Measurements from ENCODE around the gene VCL.
"Not testable (repeated sequence)": the region's sequence is repeated elsewhere in the genome, so short reads cannot be mapped to it uniquely, and the experiment has no call there.

The VCL gene

DNA sequence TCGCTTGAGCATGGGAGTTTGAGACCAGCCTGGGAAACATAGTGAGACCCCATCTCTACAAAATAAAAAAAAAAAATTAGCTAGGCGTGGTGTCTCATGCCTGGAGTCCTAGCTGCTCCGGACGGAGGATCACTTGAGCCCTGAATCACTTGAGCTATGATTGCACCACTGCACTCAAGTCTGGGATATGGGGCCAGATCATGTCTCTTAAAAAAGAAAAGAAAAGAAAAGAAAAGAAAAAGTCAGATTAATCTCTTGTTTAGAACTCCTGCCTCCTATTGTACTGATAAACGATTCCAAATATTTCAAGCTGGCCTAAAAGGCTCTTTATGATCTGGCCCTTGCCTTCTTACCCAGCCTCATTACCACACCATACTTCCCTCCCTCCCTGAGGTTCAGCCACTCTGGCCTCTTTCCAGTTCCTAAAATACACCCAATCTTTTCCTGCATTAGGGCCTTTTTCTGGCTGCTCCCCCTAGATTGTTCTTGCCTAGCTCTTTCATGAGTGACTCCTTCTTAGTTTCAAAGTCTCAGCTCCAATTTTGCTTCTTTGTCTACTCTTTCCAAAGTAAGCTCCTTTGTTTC, 41.7 kb downstream of the VCL start:
- no peak for DNase-seq (ENCODE audit: low read depth in 2 of 2)

DNA sequence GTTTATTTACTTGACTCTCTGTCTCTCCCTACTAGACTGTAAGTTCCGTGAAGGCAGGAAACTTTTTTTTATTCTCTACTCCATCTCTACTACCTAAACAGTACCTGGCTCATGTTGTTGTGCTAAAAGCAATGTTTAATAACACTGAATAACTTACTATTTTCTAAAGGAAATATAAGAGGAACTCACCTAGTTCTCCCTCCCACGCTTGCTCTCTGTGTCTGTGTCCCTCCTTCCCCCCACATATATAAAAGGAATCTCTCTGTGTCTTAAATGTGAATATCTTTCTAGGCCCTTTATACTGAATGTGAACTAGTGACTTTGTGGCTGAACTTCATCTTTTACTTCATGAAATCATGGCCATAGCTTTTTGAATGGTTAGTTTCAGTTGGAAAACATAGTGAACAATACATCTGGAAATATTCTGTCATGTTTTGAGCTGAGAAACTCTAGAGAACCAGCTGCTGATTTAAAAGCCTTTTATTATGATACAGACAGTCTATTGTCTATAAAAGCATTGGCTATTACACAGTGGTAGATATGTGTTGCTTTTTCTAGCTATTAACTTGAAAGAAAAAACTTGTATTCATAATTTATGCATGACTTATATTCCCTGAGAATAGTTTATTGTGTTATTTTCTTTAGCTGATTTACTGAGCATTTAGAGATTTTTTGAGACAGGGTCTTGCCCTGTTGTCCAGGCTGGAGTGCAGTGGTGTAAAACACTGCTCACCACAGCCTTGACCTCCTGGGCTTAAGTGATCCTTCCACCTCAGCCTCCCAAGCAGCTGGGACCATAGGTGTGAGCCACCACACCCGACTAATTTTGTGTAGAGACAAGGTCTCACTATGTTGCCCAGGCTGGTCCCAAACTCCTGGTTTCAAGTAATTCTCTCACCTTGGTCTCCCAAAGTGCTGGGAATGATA, 42.5 kb downstream of the VCL start:
- no peak for DNase-seq (ENCODE audit: low read depth in 2 of 2)

DNA sequence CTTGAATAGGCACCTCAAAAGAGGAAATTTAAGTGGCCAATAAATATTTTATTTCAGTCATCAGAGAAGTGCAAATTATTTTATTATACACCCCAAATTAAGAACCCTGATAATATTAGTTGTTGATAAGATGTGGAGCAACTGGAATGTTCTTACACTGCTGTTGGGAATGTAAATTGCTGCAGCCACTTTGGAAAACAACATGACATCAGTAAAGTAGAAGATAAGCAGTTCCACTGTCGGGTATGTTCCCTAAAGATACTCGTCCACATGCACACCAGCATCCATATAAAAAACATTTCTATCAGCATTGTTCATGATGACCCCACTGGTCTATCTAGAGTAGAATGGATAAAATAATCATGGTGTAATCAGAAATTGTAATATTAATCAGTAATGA, 46.5 kb downstream of the VCL start:
- no peak for DNase-seq (ENCODE audit: low read depth in 2 of 2)

DNA sequence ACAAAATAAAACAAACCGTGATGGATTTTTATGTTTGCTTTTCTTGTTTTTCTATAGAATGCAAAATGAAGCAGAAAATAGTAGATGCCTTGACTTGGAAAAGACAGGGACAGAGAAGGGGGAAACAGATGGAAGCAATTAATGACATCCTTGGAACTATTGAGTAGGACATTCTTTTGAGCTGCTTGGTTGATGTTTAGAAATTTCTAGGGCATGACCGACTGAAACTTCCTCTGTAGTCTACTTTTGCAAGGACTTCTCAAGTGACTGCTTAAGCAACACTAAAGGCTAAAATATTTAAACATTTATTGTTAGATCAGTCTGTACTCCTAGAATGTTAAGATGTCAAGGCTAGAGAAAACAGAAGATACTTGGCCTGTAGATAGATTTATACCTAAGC, 49.4 kb downstream of the VCL start:
- DNase-seq (ENCODE audit: low read depth in 2 of 2), result no peak

DNA sequence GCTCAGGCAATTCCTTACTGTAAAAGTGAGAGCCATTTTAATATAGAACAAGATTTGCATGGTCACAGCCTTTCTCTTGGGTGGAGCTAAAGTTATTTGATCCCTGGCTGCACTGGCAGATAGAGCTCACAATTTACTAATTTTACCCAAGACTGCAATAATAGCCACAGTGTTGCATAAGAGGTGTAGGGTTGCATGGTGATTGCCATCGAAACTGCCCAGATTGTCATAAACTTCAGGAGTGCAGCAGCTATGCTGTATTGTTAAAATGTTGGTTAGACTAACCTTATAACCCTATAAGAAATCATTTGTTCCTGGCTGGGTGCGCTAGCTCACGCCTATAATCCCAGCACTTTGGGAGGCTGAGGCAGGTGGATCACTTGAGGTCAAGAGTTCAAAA, 50.0 kb downstream of the VCL start:
- no peak for DNase-seq (ENCODE audit: low read depth in 2 of 2)

DNA sequence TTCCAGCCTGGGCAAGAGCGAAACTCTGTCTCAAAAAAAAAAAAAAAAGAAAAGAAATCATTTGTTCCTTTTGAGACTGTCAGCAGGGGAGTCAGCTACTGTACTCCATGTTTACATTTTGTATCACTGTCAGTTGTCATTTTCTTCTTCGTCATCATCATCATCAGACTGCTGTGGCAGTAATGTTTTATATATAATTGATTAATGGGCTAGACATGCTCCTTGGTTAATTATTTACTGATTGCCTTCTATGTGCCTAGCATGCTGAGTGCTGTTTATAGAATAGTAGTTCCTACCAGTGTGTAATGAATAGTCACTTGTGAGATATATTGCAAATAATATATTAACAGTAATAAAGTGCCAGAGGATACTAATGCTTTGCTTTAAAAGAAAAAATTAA, 50.5 kb downstream of the VCL start:
- DNase-seq (ENCODE audit: low read depth in 2 of 2), result no peak

DNA sequence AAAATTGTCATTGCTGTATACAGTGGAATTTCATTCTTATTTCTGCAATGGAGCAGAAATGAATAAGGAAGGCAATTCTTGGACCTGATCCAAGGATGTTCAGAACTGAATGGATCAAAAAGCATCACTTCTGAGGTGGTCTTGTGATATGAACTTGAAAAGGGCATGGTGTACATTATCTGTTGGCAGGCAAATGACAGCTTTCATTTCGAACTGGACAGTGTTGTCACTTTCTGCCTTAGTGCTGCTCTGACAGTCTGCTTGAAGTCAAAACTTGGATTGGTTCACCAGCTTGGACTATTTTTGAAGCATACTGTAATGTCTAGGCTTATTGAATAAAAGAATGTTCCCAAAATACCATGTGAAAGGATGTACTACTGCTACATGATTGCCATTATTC, 52.0 kb downstream of the VCL start:
- no peak for DNase-seq (ENCODE audit: low read depth in 2 of 2)

DNA sequence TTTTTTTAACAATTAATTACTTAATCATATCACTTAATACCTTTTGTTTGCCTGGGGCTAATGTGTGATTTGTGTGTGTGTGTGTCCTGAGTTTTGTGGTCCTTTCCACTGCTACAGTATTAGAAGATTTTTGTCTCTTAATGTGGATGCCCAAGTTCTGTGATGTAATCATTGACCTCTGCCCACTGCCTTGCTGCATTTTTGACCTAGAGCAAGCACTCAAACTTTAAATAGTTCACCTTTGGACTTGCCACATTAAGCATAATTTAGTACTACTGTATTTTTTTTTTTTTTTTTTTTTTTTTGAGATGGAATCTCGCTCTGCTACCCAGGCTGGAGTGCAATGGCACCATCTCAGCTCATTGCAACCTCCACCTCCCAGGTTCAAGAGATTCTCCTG, 52.7 kb downstream of the VCL start:
- no peak for DNase-seq (ENCODE audit: low read depth in 2 of 2)

DNA sequence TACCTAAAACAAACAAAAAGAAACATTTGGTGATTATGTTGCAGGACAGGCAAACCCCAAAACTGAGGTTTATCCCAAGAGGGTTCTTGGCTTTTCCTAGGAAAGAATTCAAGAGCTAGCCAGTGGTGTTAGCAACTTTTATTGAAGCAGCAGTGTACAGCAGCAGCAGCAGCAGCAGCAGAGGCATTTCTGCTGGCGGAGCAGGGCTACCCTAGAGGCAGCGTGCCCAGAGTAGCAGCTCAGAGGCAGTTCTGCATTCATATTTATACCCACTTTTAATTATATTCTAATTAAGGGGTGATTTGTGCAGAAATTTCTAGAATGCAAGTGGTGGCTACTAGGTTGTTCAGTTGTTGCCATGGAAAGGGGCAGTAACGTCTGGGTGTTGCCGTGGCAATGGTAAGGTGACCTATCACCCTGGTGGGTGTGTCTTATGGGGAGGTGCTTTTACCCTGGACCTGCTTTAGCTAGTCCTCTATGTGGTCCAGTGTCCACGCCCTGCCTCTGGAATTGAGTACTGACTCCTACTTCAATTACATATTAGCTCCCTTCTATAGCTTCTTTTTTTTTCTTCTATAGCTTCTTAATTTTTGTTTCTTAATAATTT, 53.9 kb downstream of the VCL start:
- no peak for DNase-seq (ENCODE audit: low read depth in 2 of 2)

DNA sequence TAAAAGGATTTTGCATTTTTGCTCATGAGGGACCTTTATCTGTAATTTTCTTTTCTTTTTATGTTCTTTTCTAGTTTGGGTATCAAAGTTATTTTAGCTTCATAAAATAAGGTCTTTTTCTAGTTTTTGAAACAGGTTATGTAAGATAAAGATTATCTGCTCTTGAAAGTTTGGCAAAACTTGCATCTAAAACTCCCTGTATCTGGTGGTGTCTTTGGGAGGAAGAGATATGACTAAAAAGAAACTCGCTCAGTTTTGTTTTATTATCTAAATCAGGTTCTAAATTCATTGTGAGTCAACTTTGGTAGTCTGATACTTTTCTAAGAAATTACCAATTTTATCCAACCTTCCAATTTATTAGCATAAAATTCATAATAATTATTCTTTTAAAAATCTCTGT, 55.1 kb downstream of the VCL start:
- DNase-seq (ENCODE audit: low read depth in 2 of 2), result no peak

DNA sequence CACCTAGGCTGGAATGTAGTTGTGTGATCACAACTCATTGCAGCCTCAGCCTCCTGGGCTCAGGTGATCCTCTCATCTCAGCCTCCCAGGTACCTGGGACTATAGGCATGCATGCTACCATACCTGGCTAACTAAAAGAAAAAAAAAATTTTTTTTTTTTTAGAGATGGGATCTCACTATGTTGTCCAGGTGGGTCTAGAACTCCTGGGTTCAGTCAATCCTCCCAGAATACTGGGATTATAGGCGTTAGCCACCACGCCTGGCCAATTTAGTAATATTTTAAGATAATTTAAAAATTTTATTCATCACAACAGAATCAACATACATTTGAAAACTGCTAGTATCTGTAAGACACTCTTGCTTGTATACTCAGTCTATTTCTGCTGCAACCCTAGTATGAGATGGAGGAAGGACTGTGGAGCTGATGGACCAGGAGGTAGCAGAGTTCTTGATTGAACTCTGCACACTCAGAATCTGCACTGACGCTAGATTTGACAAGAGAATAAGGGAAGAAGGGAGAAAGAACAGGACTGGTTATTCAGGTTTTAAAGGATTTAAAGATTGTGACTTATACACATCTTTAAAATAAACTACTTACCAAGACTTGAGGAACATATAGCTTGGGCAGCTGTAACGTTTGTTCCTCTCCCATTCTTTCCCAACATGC, 57.6 kb downstream of the VCL start:
- DNase-seq (ENCODE audit: low read depth in 2 of 2), result no peak

DNA sequence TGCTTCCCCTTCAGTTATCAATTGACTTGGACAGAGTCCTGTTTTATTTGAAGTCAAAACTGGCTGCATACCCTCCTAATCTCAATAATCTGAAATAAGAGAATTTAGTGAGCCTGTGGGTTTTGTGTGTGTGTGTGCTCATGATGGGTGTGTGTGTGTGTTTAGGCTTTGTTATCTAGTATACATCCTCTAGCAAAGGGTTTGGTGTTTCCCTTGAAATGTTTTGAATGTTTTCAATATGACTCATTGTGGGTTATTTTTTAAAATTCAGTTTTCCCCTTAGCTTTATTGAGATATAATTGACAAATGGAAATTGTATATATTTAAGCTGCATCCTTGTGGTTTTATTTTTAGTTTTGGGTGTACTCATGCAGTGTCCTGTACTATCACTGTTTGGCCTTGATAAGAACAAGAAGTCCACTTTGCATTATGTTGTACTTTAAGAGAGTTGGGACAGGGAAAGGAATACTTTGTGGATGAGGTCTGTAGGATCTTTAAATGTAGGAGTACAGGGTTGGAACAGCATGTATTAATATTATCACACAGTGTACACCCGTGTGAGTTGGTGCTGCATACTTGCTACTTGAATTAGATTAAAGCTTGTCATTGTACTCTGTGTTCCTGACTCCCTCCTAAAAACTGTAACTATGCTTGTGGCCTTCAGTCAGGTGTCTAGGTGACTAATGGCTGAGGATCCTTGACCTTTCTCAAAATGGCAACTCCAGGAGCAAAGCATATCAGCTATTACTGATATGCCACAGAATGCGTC, 58.3 kb downstream of the VCL start:
- DNase-seq (ENCODE audit: low read depth in 2 of 2), result no peak

DNA sequence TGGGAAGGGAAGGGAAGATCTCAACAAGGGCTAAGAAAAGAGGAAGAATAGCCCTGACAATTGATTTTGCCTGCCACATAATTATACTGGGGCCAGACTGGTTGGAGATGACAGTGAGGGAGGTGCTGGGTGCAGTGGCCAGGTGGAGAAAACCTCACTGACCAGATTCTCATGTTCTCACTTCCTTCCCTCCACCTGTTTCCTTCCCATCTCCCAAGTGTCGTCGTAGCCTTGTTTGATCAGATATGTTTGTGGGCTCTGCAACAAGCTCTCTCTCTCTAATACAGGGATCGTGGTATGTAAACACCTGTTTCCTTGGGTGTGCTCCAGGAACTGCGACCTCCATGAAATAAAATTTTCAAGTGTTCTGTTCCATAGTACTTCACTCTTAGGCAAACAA, 60.2 kb downstream of the VCL start:
- no peak for DNase-seq (ENCODE audit: low read depth in 2 of 2)

DNA sequence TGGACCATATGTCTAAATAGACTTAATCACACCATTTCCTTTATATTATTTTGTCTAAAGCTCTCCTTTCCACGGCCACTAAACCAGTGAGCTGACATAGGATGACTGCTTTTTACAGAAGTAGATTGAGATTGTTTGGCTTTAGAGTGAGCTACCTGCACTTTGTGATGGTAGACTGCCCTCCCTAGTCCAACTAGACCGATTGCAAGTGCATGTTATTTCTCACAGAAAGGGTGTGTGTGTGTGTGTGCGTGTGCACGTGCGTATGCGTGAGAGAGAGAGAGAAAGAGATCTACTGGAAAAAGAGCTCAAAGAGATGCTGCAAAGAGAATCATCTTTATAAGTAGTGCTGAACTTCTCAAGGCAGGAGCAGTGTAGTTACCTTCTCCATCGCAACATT, 60.7 kb downstream of the VCL start:
- DNase-seq (ENCODE audit: low read depth in 2 of 2), result no peak

DNA sequence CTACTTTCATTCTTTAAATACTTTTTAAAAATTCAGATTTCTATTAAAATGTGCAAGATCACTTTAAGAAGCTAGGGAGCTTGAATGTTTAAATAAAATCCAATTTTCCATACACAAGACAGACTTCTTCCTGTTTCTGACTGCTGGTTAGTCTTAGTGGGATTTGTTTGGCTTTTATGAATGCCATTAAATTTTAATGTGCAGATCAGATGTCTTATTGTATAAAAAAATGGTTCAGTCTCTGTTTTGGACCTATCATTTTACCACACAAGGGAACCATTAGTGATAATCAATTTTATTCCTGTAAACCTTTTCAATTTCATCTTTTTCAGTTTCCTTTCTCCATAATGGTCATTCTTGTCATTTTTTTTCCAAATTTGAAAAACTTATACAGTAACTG, 63.2 kb downstream of the VCL start:
- no peak for DNase-seq (ENCODE audit: low read depth in 2 of 2)

DNA sequence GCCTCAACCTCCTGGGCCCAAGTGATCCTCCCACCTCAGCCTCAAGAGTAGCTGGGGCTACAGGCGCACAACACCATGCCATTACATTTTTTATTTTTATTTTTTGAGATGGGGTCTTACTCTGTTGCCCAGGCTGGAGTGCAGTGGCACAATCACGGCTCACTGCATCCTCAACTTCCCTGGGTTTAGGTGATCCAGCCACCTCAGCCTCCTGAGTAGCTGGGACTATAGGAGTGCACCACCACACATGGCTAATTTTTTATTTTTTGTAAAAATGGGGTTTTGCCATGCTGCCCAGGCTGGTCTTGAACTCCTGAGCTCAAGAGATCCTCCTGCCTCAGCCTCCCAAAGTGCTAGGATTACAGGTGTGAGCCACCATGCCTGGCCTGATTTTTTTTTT, 64.1 kb downstream of the VCL start:
- DNase-seq (ENCODE audit: low read depth in 2 of 2), result not testable (repeated sequence)

DNA sequence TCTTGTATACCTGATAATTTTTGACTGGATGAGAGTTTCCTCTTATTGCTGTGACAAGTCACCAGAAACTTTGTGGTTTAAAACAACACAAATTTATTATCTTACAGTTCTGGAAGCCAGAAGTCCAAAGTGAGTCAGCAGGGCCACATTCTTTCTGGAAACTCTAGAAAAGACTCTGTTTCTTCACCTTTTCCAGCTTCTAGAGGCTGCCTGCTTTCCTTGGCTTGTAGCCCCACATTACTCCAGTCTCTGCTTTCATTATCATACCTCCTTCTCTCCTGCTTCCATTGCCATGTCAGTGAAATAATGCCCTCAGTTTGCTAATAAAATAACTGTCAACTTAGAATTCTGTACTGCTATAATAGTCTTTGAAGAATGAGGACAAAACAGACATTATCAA, 65.3 kb downstream of the VCL start:
- no peak for DNase-seq (ENCODE audit: low read depth in 2 of 2)

DNA sequence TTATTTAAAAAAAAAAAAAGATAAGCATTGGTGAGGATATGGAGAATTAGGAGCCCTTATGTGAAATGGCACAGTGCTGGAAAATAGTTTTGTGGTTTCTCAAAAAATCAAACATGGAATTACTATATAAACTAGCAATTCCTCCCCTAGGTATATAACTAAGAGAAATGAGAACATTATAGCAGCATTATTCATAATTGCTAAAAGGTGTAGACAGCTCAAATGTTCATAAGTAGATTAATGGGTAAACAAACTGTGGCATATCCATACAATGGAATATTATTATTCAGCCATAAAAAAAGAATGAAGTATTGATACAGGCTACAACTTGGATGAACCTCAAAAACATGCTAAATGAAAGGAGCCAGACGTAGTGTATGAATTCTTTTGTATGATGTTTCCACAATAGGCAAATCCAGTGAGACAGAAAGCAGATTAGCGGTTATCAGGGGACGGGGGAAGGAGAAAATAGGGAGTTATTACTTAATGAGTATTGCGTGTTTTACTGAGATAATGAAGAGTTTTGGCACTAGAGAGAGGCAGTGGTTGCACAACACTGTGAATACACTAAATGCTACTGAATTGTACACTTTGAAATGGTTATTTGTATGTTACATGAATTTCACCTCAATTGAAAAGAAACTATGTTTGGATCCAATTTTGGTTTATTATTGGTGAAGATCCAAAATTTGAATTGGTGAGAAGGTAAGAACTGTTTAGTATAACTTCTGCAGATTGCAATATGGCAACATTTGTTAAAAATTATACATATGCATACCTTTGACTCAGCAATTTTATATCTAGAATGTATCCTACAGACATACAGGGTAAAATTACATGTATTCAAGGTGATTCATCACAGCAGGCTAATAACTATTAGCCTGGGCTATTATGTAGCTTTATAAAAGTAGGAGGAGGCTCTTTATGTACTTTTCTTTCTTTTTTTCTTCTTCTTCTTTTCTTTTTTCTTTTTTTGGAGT, 69.7 kb downstream of the VCL start:
- DNase-seq (ENCODE audit: low read depth in 2 of 2), result no peak

DNA sequence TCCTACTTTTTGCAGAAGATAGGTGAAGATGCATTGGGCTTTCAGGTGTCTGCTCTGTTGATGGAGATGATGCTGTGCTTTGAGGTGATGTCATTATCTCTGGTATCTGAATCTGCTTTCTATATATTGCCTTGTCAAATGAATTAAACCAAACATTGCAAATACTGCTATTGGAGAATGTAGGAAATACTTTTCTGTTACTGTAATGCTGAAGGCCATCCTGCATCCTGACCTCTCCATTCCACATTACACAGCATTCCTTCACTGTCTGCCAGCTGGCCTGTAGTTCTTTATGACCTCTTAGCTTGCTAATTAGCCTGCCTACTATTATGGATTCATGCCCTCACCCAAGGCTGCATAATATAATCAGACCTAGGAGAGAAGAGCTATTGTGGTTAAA, 73.2 kb downstream of the VCL start:
- DNase-seq (ENCODE audit: low read depth in 2 of 2), result no peak

DNA sequence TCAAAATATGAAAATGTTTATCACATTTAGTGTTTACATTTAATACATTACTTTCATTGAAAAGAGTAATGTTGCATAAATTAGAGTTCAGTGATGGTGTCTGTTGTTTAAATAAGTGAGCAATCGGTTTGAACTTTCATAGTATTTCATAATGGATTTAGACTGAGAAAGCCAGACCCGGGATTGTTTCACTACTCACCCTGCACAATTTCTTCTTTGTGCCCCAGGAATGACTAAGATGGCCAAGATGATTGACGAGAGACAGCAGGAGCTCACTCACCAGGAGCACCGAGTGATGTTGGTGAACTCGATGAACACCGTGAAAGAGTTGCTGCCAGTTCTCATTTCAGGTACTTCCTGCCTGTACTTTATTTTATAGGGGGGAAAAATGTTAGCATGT, 74.6 kb downstream of the VCL start:
- DNase-seq (ENCODE audit: low read depth in 2 of 2), result no peak

DNA sequence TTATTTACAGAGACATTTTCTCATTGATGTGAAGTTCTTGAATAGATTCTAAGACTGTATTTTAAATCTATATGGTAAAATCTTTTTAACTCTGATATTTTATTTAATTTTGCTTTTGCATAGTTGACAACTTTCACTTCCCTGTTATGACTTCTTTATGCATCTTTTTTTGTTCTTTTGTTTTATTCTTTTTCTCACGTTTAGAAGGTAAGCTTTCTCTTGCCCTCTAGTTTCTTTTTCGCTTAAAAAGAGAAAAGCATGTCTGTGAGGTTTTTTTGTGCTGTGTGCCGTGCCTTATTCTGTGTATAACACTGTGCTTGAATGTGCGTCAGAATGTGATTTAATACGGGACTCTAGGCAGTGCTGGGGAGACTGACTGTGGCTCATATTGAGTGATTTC, 78.0 kb downstream of the VCL start:
- no peak for DNase-seq (ENCODE audit: low read depth in 2 of 2)
